Measurements from ENCODE around the gene GCHFR. TPM values are rescaled to one million over a fixed set of nuclear protein-coding genes. Genes with fewer than 3 reads are reported as not detected.

Gene GCHFR
- total RNA-seq, result 10 to 100 TPM; 12.0 to 25.5 (median 18.2) TPM
- long read RNA-seq, donor 1, transcript GCHFR-201 (3 exons, 777 nt), result major isoform, 9 of 14 reads
- long read RNA-seq, donor 1, partial matches to known transcripts, result 4 of 14 reads
- long read RNA-seq, donor 1, other reads (novel, unspliced or antisense), result 0 of 14 reads
- long read RNA-seq, donor 2, transcript GCHFR-201 (3 exons, 777 nt), result major isoform, 30 of 32 reads
- long read RNA-seq, donor 2, partial matches to known transcripts, result 1 of 32 reads
- long read RNA-seq, donor 2, other reads (novel, unspliced or antisense), result 1 of 32 reads

DNA sequence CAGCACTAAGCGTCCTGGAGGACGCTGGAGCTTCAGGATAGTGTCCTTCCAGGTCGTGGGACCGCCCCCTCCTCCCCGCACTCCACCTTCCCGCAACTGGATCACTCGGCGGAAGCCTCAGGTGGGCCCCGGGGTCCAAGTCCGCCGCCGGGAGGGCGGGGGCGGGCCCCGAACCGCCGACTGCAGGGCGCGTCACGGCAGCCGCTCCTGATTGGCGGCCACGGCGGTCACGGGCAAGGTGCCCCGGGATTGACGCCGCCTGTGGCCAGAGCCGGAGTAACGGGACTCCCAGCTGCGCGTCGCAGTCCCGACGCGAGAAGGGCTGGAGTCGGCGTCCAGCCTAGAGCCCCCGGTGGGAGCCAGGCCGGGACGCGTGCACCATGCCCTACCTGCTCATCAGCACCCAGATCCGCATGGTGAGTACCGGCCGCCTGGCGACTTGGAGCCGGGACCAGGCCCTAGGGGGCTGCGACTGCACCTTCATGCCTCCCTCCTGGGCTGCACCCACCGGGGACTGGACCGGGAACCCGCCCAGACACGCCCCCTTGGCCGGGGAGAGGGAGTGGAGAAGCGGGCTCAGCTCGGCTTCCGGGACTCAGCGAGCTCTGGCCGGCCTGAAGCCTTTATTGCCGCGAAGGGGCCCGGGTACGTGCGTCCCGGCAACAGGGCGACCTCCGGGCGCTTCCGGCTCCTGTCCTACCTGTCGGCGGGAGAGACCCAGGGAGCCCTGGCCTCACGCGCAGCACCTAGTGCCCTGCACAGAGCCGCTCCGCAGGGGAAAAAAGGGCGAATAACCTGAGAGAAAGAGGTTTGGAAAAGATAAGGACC, at the start of gene GCHFR:
GCHFR (plus strand) TSS at position 268 of the 828 bp plus-strand sequence; CDS start at position 381, 113 bp downstream.
- intact Hi-C loops (cut with DNase I, micrococcal nuclease), result no loop called here
- Histone ChIP-seq H3K9me3 (no peaks in the 10 kb centered on the region), H3K36me3 (ENCODE audit: low read depth) (no peaks in the 10 kb centered on the region), H3K4me3 (peak within 1 kb of the TSS; percentile 12), H3K4me1 (ENCODE audit: low read depth) (peaks cover 39% of the 10 kb centered on the region)
- TF ChIP-seq, protein P1, sequence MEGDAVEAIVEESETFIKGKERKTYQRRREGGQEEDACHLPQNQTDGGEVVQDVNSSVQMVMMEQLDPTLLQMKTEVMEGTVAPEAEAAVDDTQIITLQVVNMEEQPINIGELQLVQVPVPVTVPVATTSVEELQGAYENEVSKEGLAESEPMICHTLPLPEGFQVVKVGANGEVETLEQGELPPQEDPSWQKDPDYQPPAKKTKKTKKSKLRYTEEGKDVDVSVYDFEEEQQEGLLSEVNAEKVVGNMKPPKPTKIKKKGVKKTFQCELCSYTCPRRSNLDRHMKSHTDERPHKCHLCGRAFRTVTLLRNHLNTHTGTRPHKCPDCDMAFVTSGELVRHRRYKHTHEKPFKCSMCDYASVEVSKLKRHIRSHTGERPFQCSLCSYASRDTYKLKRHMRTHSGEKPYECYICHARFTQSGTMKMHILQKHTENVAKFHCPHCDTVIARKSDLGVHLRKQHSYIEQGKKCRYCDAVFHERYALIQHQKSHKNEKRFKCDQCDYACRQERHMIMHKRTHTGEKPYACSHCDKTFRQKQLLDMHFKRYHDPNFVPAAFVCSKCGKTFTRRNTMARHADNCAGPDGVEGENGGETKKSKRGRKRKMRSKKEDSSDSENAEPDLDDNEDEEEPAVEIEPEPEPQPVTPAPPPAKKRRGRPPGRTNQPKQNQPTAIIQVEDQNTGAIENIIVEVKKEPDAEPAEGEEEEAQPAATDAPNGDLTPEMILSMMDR (IDR thresholded peaks at IDR 0.05), result no peak
- DNase-seq (peak; percentile 85 to 91 (median 91)), ATAC-seq (peak; percentile 79)

GRCh38 chr15:40714144-40714543, 49.7 kb upstream of the GCHFR start:
- ATAC-seq (no peak), DNase-seq (no peak)
- TF ChIP-seq, protein P1 (IDR thresholded peaks at IDR 0.05), result no peak
- intact Hi-C loops (cut with DNase I, micrococcal nuclease), result no loop called here
- Histone ChIP-seq H3K4me1 (ENCODE audit: low read depth) (no peaks in the 10 kb centered on the region), H3K36me3 (ENCODE audit: low read depth) (no peaks in the 10 kb centered on the region), H3K4me3 (no peak overlapping the region), H3K9me3 (no peaks in the 10 kb centered on the region)

GRCh38 chr15:40716165-40716564, 47.7 kb upstream of the GCHFR start:
- no peaks in the 10 kb centered on the region for H3K36me3 ChIP-seq (ENCODE audit: low read depth)
- intact Hi-C loops (cut with DNase I, micrococcal nuclease), result no loop called here
- H3K9me3 ChIP-seq, result no peaks in the 10 kb centered on the region
- ATAC-seq (no peak), DNase-seq (no peak)
- TF ChIP-seq, protein P1 (IDR thresholded peaks at IDR 0.05), result no peak
- no peak overlapping the region for H3K4me3 ChIP-seq
- no peaks in the 10 kb centered on the region for H3K4me1 ChIP-seq (ENCODE audit: low read depth)

GRCh38 chr15:40721701-40722100, 42.2 kb upstream of the GCHFR start:
- Histone ChIP-seq H3K36me3 (ENCODE audit: low read depth) (no peaks in the 10 kb centered on the region), H3K9me3 (no peaks in the 10 kb centered on the region), H3K4me1 (ENCODE audit: low read depth) (no peaks in the 10 kb centered on the region), H3K4me3 (no peak overlapping the region)
- no peak for ATAC-seq
- TF ChIP-seq, protein P1 (IDR thresholded peaks at IDR 0.05), result no peak
- intact Hi-C loops (cut with DNase I, micrococcal nuclease), result no loop called here
- no peak for DNase-seq

- ATAC-seq (no peak), DNase-seq (no peak)
- TF ChIP-seq, protein P1 (IDR thresholded peaks at IDR 0.05), result no peak
- Histone ChIP-seq H3K4me1 (ENCODE audit: low read depth) (no peaks in the 10 kb centered on the region), H3K36me3 (ENCODE audit: low read depth) (no peaks in the 10 kb centered on the region), H3K9me3 (no peaks in the 10 kb centered on the region), H3K4me3 (no peak overlapping the region)
- intact Hi-C loops (cut with DNase I, micrococcal nuclease), result no loop called here
Observed at GRCh38 chr15:40722354-40722753, 41.5 kb upstream of the GCHFR start.

Data from mucosa of descending colon (tissue), 3 donors.